Astrocyte of the cerebellum (primary cell): Measurements from ENCODE around the gene MRPS9.

Source experiments
- DNase-seq: peaks from one replicate; pipeline ENCODE4 v3.0.0-alpha.2; 2011; ENCODE audit warnings: low read depth
- H3K4me3 ChIP-seq: 2 replicates; pipeline ENCODE4 v1.5.1; 2011; ENCODE audit warnings: mild to moderate bottlenecking, low read depth, low read length, moderate library complexity
- CTCF ChIP-seq: IDR thresholded peaks from 2 replicates; pipeline ENCODE4 v1.5.1; 2012; ENCODE audit warnings: low read length, low read depth, moderate library complexity, mild to moderate bottlenecking; ENCODE audit errors: missing control alignments
- in situ Hi-C: cut with HindIII; loops from 2 replicates; pipeline ENCODE4 v1.10.0; 2017; ENCODE audit warnings: low sequenced_read_pairs

The MRPS9 gene

GRCh38 chr2:105140240-105140568, 102.3 kb downstream of the MRPS9 start:
- in situ Hi-C loops, result no loop called here
- no peak for DNase-seq
- H3K4me3 ChIP-seq, result no peak overlapping the region
- TF ChIP-seq CTCF, result no peak

- in situ Hi-C loops, result no loop called here
- TF ChIP-seq CTCF, result no peak
Observed at GRCh38 chr2:105141099-105141614, 103.3 kb downstream of the MRPS9 start.

GRCh38 chr2:105142239-105142638, 104.4 kb downstream of the MRPS9 start:
- no peak overlapping the region for H3K4me3 ChIP-seq
- in situ Hi-C loops, result no loop called here
- no peak for DNase-seq
- TF ChIP-seq CTCF, result no peak

More at GRCh38 chr2:105141099-105141614, 103.3 kb downstream of the MRPS9 start:
- DNase-seq, result no peak
- no peak overlapping the region for H3K4me3 ChIP-seq

GRCh38 chr2:105143094-105143466, 105.2 kb downstream of the MRPS9 start:
- no peak for TF ChIP-seq CTCF
- in situ Hi-C loops, result no loop called here
- peak overlapping the region; percentile 49 for H3K4me3 ChIP-seq
- no peak for DNase-seq

GRCh38 chr2:105143467-105144151, 105.7 kb downstream of the MRPS9 start:
- no peak for DNase-seq
- in situ Hi-C loops, result no loop called here

GRCh38 chr2:105144152-105144940, 106.5 kb downstream of the MRPS9 start:
- TF ChIP-seq CTCF, result no peak
- in situ Hi-C loops, result no loop called here
- no peak for DNase-seq
- H3K4me3 ChIP-seq, result peak overlapping the region; percentile 49

More at GRCh38 chr2:105143467-105144151, 105.7 kb downstream of the MRPS9 start:
- H3K4me3 ChIP-seq, result peak overlapping the region; percentile 49
- no peak for TF ChIP-seq CTCF
